ENCODE results near the gene CD82.

Gene CD82

DNA sequence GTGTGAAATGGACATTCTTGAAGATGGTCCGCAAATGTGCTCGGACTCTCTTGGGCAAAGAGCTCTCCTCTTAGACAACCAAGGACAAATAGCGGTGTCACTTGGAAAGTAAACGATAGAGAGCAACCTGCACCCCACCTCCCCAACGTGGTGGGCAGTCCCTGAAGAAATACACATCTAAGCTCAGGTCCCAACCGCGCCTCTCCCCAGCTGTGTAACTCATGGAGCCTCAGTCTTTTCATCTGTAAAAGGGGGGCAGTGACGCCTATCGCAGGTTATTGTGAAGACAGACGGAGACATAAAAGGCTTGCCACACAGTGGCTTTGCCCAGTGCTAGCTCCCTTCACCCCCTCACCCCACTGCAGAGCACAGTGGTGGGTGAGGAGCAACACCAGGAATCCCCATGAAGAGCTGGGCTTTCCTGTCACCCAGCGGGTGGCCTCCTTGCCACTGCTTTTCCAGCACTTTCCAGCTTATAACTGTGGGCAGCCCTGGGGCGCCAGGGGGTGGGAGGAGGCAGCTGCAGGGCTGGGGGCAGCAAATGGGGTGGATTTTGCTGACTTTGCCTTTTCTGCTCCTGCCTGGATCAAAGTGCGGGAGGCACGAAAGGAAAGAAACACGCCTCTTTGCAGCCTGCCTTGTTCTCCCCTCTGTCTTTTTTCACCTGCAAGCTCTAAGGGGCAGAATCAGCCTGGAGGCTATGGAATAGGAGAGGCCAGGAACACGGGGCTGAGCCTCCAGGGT, 87.6 kb downstream of the CD82 start:
- Histone ChIP-seq H2AFZ (ENCODE audit: low read depth, low read length) (no peak overlapping the region), H3K14ac (ENCODE audit: low read length in 2 of 2) (no peak overlapping the region), H4K8ac (ENCODE audit: low read length) (no peak overlapping the region), H3K23ac (ENCODE audit: low read length in 2 of 2) (no peak overlapping the region), H3K4me2 (ENCODE audit: low read length, poor library complexity, severe bottlenecking) (no peak overlapping the region), H3K4me3 (ENCODE audit: insufficient read depth in 1 of 2, low read depth in 1 of 2, low read length in 2 of 2) (no peak overlapping the region), H2BK15ac (ENCODE audit: low read depth, poor library complexity, severe bottlenecking) (no peak overlapping the region), H3K9ac (ENCODE audit: low read length) (no peak overlapping the region), H3K36me3 (ENCODE audit: control insufficient read depth in 1 of 2, insufficient read depth in 2 of 2, low read depth in 1 of 2, low read length in 2 of 2) (no peaks in the 10 kb centered on the region), H2BK120ac (ENCODE audit: low read depth, low read length) (no peak overlapping the region), H2BK12ac (ENCODE audit: low read length in 2 of 2) (no peak overlapping the region), H3K18ac (ENCODE audit: low read depth in 1 of 2, low read length in 2 of 2) (no peak overlapping the region), H3K27ac (ENCODE audit: low read length, poor library complexity, severe bottlenecking) (no peak overlapping the region), H3K9me3 (ENCODE audit: control insufficient read depth, low read length) (no peaks in the 10 kb centered on the region), H2BK5ac (ENCODE audit: low read depth, low read length, poor library complexity, severe bottlenecking) (no peak overlapping the region), H3K79me1 (replicated peaks; ENCODE audit: low read length, poor library complexity, severe bottlenecking) (no peaks in the 10 kb centered on the region), H3K4me1 (ENCODE audit: control insufficient read depth, insufficient read depth, low read depth, low read length) (peaks cover 11% of the 10 kb centered on the region), H3K4ac (ENCODE audit: low read depth in 1 of 2, low read length in 2 of 2) (no peak overlapping the region), H2AK5ac (ENCODE audit: low read length, severe bottlenecking) (no peak overlapping the region), H3K27me3 (ENCODE audit: control insufficient read depth in 1 of 2, insufficient read depth in 1 of 2, low read length in 2 of 2) (peaks cover 58 to 68% of the 10 kb centered on the region in 2 experiments), H4K91ac (ENCODE audit: low read length) (no peak overlapping the region)
- 71% methylated on average over 15 of the region's 16 CpGs for WGBS
- DNase-seq, result no peak

DNA sequence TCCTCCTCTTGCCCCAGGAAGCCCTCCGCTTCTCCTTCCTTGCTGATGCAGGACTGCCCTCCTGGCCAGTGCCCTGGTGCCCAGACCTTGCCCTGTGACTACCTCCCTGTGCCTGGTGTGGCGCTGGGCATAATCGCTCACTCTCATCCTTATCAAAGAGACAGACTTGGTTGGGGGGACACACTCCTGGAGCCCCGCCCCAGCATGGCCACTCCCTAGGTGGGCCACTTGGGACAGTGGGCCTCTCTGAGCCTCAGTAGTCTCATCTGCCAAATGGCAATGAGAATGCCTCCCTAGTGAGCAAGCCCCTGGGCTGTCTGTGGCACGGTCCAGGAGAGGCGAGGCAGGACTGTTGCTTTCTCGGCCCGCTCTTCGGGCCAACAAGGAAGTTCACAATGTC, 88.6 kb downstream of the CD82 start:
- H3K27me3 ChIP-seq (ENCODE audit: control insufficient read depth in 1 of 2, insufficient read depth in 1 of 2, low read length in 2 of 2), result peaks cover 65 to 70% of the 10 kb centered on the region in 2 experiments
- no peak overlapping the region for H2BK5ac ChIP-seq (ENCODE audit: low read depth, low read length, poor library complexity, severe bottlenecking)
- no peak overlapping the region for H2AFZ ChIP-seq (ENCODE audit: low read depth, low read length)
- H3K4me3 ChIP-seq (ENCODE audit: insufficient read depth in 1 of 2, low read depth in 1 of 2, low read length in 2 of 2), result no peak overlapping the region
- DNase-seq, result no peak
- H3K23ac ChIP-seq (ENCODE audit: low read length in 2 of 2), result no peak overlapping the region
- H2BK120ac ChIP-seq (ENCODE audit: low read depth, low read length), result no peak overlapping the region
- H2AK5ac ChIP-seq (ENCODE audit: low read length, severe bottlenecking), result no peak overlapping the region
- H3K18ac ChIP-seq (ENCODE audit: low read depth in 1 of 2, low read length in 2 of 2), result no peak overlapping the region
- WGBS, result 95% methylated on average over 9 of the region's 9 CpGs
- no peak overlapping the region for H2BK15ac ChIP-seq (ENCODE audit: low read depth, poor library complexity, severe bottlenecking)
- no peak overlapping the region for H4K8ac ChIP-seq (ENCODE audit: low read length)
- no peak overlapping the region for H3K4ac ChIP-seq (ENCODE audit: low read depth in 1 of 2, low read length in 2 of 2)
- H4K91ac ChIP-seq (ENCODE audit: low read length), result no peak overlapping the region
- H3K36me3 ChIP-seq (ENCODE audit: control insufficient read depth in 1 of 2, insufficient read depth in 2 of 2, low read depth in 1 of 2, low read length in 2 of 2), result no peaks in the 10 kb centered on the region
- no peak overlapping the region for H3K9ac ChIP-seq (ENCODE audit: low read length)
- H3K4me1 ChIP-seq (ENCODE audit: control insufficient read depth, insufficient read depth, low read depth, low read length), result peaks cover 11% of the 10 kb centered on the region
- H3K4me2 ChIP-seq (ENCODE audit: low read length, poor library complexity, severe bottlenecking), result no peak overlapping the region
- H3K79me1 ChIP-seq (replicated peaks; ENCODE audit: low read length, poor library complexity, severe bottlenecking), result no peaks in the 10 kb centered on the region
- H2BK12ac ChIP-seq (ENCODE audit: low read length in 2 of 2), result no peak overlapping the region
- H3K27ac ChIP-seq (ENCODE audit: low read length, poor library complexity, severe bottlenecking), result no peak overlapping the region
- no peak overlapping the region for H3K14ac ChIP-seq (ENCODE audit: low read length in 2 of 2)
- no peaks in the 10 kb centered on the region for H3K9me3 ChIP-seq (ENCODE audit: control insufficient read depth, low read length)

DNA sequence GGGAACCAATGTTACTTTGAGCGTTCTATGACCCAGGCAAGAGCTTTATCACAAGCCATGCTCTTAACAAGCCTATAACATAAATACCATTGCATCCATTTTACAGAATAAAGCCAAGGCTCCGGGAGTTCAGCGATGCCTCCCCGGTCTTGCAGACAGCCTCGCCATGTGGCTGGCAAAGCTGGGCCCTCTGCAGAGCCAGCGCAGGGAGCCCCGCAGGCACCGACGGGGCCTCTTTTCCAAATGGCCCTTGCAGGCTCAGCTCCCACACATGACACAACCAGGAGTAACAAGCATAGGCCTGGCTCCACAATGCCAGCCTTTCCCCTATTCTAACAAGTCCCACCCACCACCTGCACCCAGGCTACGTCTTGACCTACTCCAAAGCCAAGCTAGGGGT, 89.1 kb downstream of the CD82 start:
- 92% methylated on average over 10 of the region's 10 CpGs for WGBS
- H3K14ac ChIP-seq (ENCODE audit: low read length in 2 of 2), result no peak overlapping the region

DNA sequence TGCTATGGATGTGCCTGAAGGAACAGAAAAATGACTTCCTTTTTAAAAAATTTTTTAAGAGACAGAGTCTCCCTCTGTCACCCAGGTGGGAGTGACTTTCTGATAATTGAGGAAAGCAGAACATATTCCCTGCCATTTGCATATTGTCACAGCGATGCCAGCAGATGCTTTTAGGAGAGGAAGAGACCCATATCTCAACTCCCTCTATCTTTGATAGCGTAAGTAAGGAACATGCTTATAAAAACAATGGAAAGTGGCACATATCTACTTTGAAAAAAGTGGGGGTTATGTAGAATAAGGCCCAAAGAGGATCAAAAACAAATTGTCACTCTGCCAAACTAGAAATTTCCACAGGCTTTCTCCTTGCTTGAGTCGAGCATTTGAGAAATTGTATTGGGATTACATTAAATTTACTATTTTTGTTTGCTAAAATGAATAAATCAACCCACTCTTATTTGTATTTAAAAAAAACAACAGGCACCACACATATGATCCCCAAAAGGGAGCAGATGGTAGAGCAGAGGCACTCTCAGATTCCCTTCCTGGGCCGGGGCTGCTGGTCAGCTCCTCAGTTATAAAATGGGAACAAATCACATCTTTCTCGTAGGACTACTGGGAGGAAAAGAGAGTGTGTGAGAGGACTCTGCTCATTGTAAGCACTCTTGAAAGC, 92.5 kb downstream of the CD82 start:
- DNase-seq, result no peak
- 83% methylated on average over 2 of the region's 5 CpGs for WGBS

More for the DNA sequence above, 89.1 kb downstream of the CD82 start:
- H2BK120ac ChIP-seq (ENCODE audit: low read depth, low read length), result no peak overlapping the region
- peaks cover 67 to 70% of the 10 kb centered on the region in 2 experiments for H3K27me3 ChIP-seq (ENCODE audit: control insufficient read depth in 1 of 2, insufficient read depth in 1 of 2, low read length in 2 of 2)
- no peak overlapping the region for H2AFZ ChIP-seq (ENCODE audit: low read depth, low read length)
- no peak overlapping the region for H2BK5ac ChIP-seq (ENCODE audit: low read depth, low read length, poor library complexity, severe bottlenecking)
- no peaks in the 10 kb centered on the region for H3K79me1 ChIP-seq (replicated peaks; ENCODE audit: low read length, poor library complexity, severe bottlenecking)
- H3K23ac ChIP-seq (ENCODE audit: low read length in 2 of 2), result no peak overlapping the region
- no peak overlapping the region for H3K27ac ChIP-seq (ENCODE audit: low read length, poor library complexity, severe bottlenecking)
- no peak for DNase-seq
- H3K4me2 ChIP-seq (ENCODE audit: low read length, poor library complexity, severe bottlenecking), result no peak overlapping the region
- H2BK15ac ChIP-seq (ENCODE audit: low read depth, poor library complexity, severe bottlenecking), result no peak overlapping the region
- no peak overlapping the region for H3K9ac ChIP-seq (ENCODE audit: low read length)
- H3K4me3 ChIP-seq (ENCODE audit: insufficient read depth in 1 of 2, low read depth in 1 of 2, low read length in 2 of 2), result no peak overlapping the region
- H3K36me3 ChIP-seq (ENCODE audit: control insufficient read depth in 1 of 2, insufficient read depth in 2 of 2, low read depth in 1 of 2, low read length in 2 of 2), result no peaks in the 10 kb centered on the region
- no peak overlapping the region for H2BK12ac ChIP-seq (ENCODE audit: low read length in 2 of 2)
- no peak overlapping the region for H3K18ac ChIP-seq (ENCODE audit: low read depth in 1 of 2, low read length in 2 of 2)
- H4K91ac ChIP-seq (ENCODE audit: low read length), result no peak overlapping the region
- H4K8ac ChIP-seq (ENCODE audit: low read length), result no peak overlapping the region
- no peak overlapping the region for H2AK5ac ChIP-seq (ENCODE audit: low read length, severe bottlenecking)
- H3K9me3 ChIP-seq (ENCODE audit: control insufficient read depth, low read length), result no peaks in the 10 kb centered on the region
- peaks cover 11% of the 10 kb centered on the region for H3K4me1 ChIP-seq (ENCODE audit: control insufficient read depth, insufficient read depth, low read depth, low read length)
- no peak overlapping the region for H3K4ac ChIP-seq (ENCODE audit: low read depth in 1 of 2, low read length in 2 of 2)

More for the DNA sequence above, 92.5 kb downstream of the CD82 start:
- Histone ChIP-seq H3K4me1 (ENCODE audit: control insufficient read depth, insufficient read depth, low read depth, low read length) (peaks cover 3% of the 10 kb centered on the region), H3K4ac (ENCODE audit: low read depth in 1 of 2, low read length in 2 of 2) (no peak overlapping the region), H3K18ac (ENCODE audit: low read depth in 1 of 2, low read length in 2 of 2) (no peak overlapping the region), H4K8ac (ENCODE audit: low read length) (no peak overlapping the region), H2BK12ac (ENCODE audit: low read length in 2 of 2) (no peak overlapping the region), H3K14ac (ENCODE audit: low read length in 2 of 2) (no peak overlapping the region), H2BK15ac (ENCODE audit: low read depth, poor library complexity, severe bottlenecking) (no peak overlapping the region), H3K4me3 (ENCODE audit: insufficient read depth in 1 of 2, low read depth in 1 of 2, low read length in 2 of 2) (no peak overlapping the region), H3K27ac (ENCODE audit: low read length, poor library complexity, severe bottlenecking) (no peak overlapping the region), H2BK5ac (ENCODE audit: low read depth, low read length, poor library complexity, severe bottlenecking) (no peak overlapping the region), H4K91ac (ENCODE audit: low read length) (no peak overlapping the region), H2BK120ac (ENCODE audit: low read depth, low read length) (no peak overlapping the region), H2AK5ac (ENCODE audit: low read length, severe bottlenecking) (no peak overlapping the region), H3K36me3 (ENCODE audit: control insufficient read depth in 1 of 2, insufficient read depth in 2 of 2, low read depth in 1 of 2, low read length in 2 of 2) (no peaks in the 10 kb centered on the region), H3K27me3 (ENCODE audit: control insufficient read depth in 1 of 2, insufficient read depth in 1 of 2, low read length in 2 of 2) (peaks cover 52 to 56% of the 10 kb centered on the region in 2 experiments), H3K9ac (ENCODE audit: low read length) (no peak overlapping the region), H3K9me3 (ENCODE audit: control insufficient read depth, low read length) (no peaks in the 10 kb centered on the region), H3K79me1 (replicated peaks; ENCODE audit: low read length, poor library complexity, severe bottlenecking) (no peaks in the 10 kb centered on the region), H2AFZ (ENCODE audit: low read depth, low read length) (no peak overlapping the region), H3K4me2 (ENCODE audit: low read length, poor library complexity, severe bottlenecking) (no peak overlapping the region), H3K23ac (ENCODE audit: low read length in 2 of 2) (no peak overlapping the region)
